Spleen (tissue), 11 donors: ENCODE results near the gene ARHGAP6. TPM values are rescaled to one million over a fixed set of nuclear protein-coding genes. Genes with fewer than 3 reads are reported as not detected.

Experiments
- DNase-seq: peaks from one replicate; pipeline ENCODE4 v3.0.0-alpha.2; 2020
- H3K27ac ChIP-seq, 8 donors: fragments of 200-600 bp; sonication (generic) in 7 of 8; 1 replicate in 4 of 8; 2 replicates in 4 of 8; pipeline versions ENCODE4 v1.5.0 to v1.8.0; 2016 to 2021; ENCODE audit warnings: inconsistent platforms in 4 of 8, mild to moderate bottlenecking in 4 of 8, moderate library complexity in 1 of 8
- H3K27me3 ChIP-seq, 7 donors: fragments of 200-600 bp; sonication (generic) in 6 of 7; replicated peaks in 1 of 7; 1 replicate in 4 of 7; 2 replicates in 3 of 7; pipeline versions ENCODE4 v1.5.0 to v1.8.0; 2016 to 2021; ENCODE audit warnings: inconsistent platforms in 3 of 7, mild to moderate bottlenecking in 1 of 7
- H3K36me3 ChIP-seq, 6 donors: fragments of 200-600 bp; sonication (generic) in 5 of 6; 1 replicate in 4 of 6; 2 replicates in 2 of 6; pipeline versions ENCODE4 v1.5.0 to v1.8.0; 2016 to 2021; ENCODE audit warnings: inconsistent platforms in 2 of 6
- H3K4me1 ChIP-seq, 6 donors: fragments of 200-600 bp; sonication (generic) in 5 of 6; 1 replicate in 3 of 6; 2 replicates in 3 of 6; pipeline versions ENCODE4 v1.5.0 to v1.8.0; 2016 to 2021; ENCODE audit warnings: inconsistent platforms in 3 of 6
- H3K4me3 ChIP-seq, 8 donors: fragments of 200-600 bp; sonication (generic) in 7 of 8; 1 replicate in 4 of 8; 2 replicates in 4 of 8; pipeline versions ENCODE4 v1.5.0 to v1.8.0; 2016 to 2021; ENCODE audit warnings: inconsistent platforms in 4 of 8, mild to moderate bottlenecking in 4 of 8, moderate library complexity in 2 of 8
- H3K9me3 ChIP-seq, 8 donors: fragments of 200-600 bp; sonication (generic) in 7 of 8; 1 replicate in 4 of 8; 2 replicates in 4 of 8; pipeline versions ENCODE4 v1.5.0 to v1.8.0; 2016 to 2021; ENCODE audit warnings: inconsistent platforms in 4 of 8
- CTCF ChIP-seq, 11 experiments: fragments of 200-600 bp in 7 of 11; fragments of 450-650 bp in 4 of 11; sonication (generic) in 4 of 11; IDR thresholded peaks in 8 of 11; conservative IDR thresholded peaks in 3 of 11; 1 replicate in 7 of 11; 2 replicates in 4 of 11; pipeline versions ENCODE4 v1.4.0 to v1.8.0; 2016 to 2021; ENCODE audit warnings: antibody characterized with exemption in 11 of 11, inconsistent platforms in 4 of 11, mild to moderate bottlenecking in 1 of 11
- POLR2A ChIP-seq, 3 donors: fragments of 450-650 bp; IDR thresholded peaks; one replicate each; pipeline ENCODE4 v1.5.1; 2017; ENCODE audit warnings: antibody characterized with exemption in 3 of 3, mild to moderate bottlenecking in 1 of 3
- POLR2AphosphoS5 ChIP-seq, 3 donors: sonication (generic); formaldehyde crosslinking; IDR thresholded peaks; one replicate each; pipeline ENCODE4 v1.5.1; 2017; ENCODE audit warnings: antibody characterized with exemption in 3 of 3
- WGBS, 5 donors: extraction: QIAGEN DNeasy Blood & Tissue Kit in 3 of 5; methylation state at CpG; one replicate each; pipeline versions ENCODE4 v1.1.5 to v1.1.7; 2013 to 2018; 5-methylcytosine and 5-hydroxymethylcytosine counted together
- intact Hi-C: fragments of 100-400 bp; cut with DNase I; formaldehyde crosslinking; loops from one replicate; pipeline ENCODE4 v1.15.0; 2023; ENCODE audit warnings: low total_unique reads
- polyA plus RNA-seq, 3 donors: library from polyadenylated mRNA; stranded (reverse); fragments of 200-250 nt; gene quantifications; one replicate each; pipeline ENCODE4 v1.2.1, GENCODE V29; 2013
- total RNA-seq, 7 donors: library from RNA; depleted of rRNA in 3 of 7; stranded (reverse); fragments of >200 nt in 3 of 7; fragmentation: NEBNext Ultra II Directional in 4 of 7; extraction: Animal tissue kit (Norgen Biotek cat#: 25700) in 4 of 7; gene quantifications; one replicate each; pipeline versions ENCODE4 v1.1.0 to v1.2.1, GENCODE V29; 2016 to 2021
- donor health status: healthy with polysubstance abuse.
- donor health status: DM: no; HTN: no; CAD: no; lungs with moderate emphysema.
- donor health status: DM: no; HTN: no; CAD: no.
- donor health status: Bipolar disorder and iron deficiency.
- donor health status: healthy.
- donor health status: DM: no; HTN: no; CAD: no.
- donor health status: DM: yes; HTN: yes; CAD: no.

The ARHGAP6 gene
- total and polyA plus RNA-seq, 10 donors: 2.0 to 20.8 (median 12.7) TPM

GRCh38 chrX:11187001-11187400, 478.7 kb downstream of the ARHGAP6 start:
- H3K9me3 ChIP-seq: no peaks in the 10 kb centered on the region
- TF ChIP-seq POLR2AphosphoS5 (IDR thresholded peaks at IDR 0.05): no peak
- TF ChIP-seq POLR2A (IDR thresholded peaks at IDR 0.05): no peak
- no peak for TF ChIP-seq CTCF (IDR thresholded peaks at IDR 0.05 in 8 of 11, conservative IDR thresholded peaks at IDR 0.05 in 3 of 11)
- H3K4me3 ChIP-seq: no peak overlapping the region
- H3K36me3 ChIP-seq: peaks cover 0 to 4% (median 0%) of the 10 kb centered on the region in 6 donors
- 73 to 97% (median 84%) methylated on average over 3 of the region's 3 CpGs for WGBS, 5 donors
- no peak overlapping the region for H3K27ac ChIP-seq
- intact Hi-C loops: no loop called here
- H3K4me1 ChIP-seq: no peaks in the 10 kb centered on the region
- H3K27me3 ChIP-seq: no peaks in the 10 kb centered on the region
- no peak for DNase-seq

DNA sequence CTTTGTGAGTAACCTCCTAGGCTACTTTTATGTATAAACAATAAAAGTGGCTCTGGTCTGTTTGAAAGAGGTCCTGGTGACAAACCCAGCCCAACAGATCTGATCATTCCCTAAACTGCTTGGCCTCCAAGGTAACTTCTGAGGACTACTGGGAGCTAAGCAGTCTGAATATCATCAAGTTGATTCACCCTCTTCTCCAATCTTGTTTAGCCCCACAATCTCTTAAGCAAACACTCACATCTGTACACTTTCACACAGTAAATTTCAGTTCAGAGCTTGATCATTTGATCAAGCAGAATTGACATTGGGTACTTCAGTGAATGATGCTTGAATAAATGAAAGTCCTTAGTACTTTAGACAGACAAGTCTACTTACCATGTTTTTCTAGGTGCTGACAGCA, 479.9 kb downstream of the ARHGAP6 start:
- no peak for DNase-seq
- no peak for TF ChIP-seq POLR2AphosphoS5 (IDR thresholded peaks at IDR 0.05)
- no peak for TF ChIP-seq POLR2A (IDR thresholded peaks at IDR 0.05)
- TF ChIP-seq CTCF (IDR thresholded peaks at IDR 0.05 in 8 of 11, conservative IDR thresholded peaks at IDR 0.05 in 3 of 11): no peak
- H3K4me3 ChIP-seq: no peak overlapping the region
- H3K4me1 ChIP-seq: no peaks in the 10 kb centered on the region
- H3K36me3 ChIP-seq: peaks cover 0 to 4% (median 0%) of the 10 kb centered on the region in 6 donors
- H3K27me3 ChIP-seq: no peaks in the 10 kb centered on the region
- no peak overlapping the region for H3K27ac ChIP-seq
- intact Hi-C loops: no loop called here
- H3K9me3 ChIP-seq: no peaks in the 10 kb centered on the region

- no peaks in the 10 kb centered on the region for H3K9me3 ChIP-seq
- H3K36me3 ChIP-seq: peaks cover 0 to 13% (median 0%) of the 10 kb centered on the region in 6 donors
- no peak for DNase-seq
- 72 to 97% (median 80%) methylated on average over 5 of the region's 5 CpGs for WGBS, 5 donors
- intact Hi-C loops: no loop called here
- H3K4me3 ChIP-seq: no peak overlapping the region
- H3K4me1 ChIP-seq: no peaks in the 10 kb centered on the region
- peaks cover 0 to 2% (median 0%) of the 10 kb centered on the region in 7 donors for H3K27me3 ChIP-seq
- no peak for TF ChIP-seq CTCF (IDR thresholded peaks at IDR 0.05 in 8 of 11, conservative IDR thresholded peaks at IDR 0.05 in 3 of 11)
- no peak for TF ChIP-seq POLR2A (IDR thresholded peaks at IDR 0.05)
- TF ChIP-seq POLR2AphosphoS5 (IDR thresholded peaks at IDR 0.05): no peak
- H3K27ac ChIP-seq: no peak overlapping the region
Observed at GRCh38 chrX:11180571-11180970, 485.1 kb downstream of the ARHGAP6 start.

- H3K27ac ChIP-seq: no peak overlapping the region
- no peaks in the 10 kb centered on the region for H3K36me3 ChIP-seq
- TF ChIP-seq POLR2AphosphoS5 (IDR thresholded peaks at IDR 0.05): no peak
- no peak for TF ChIP-seq POLR2A (IDR thresholded peaks at IDR 0.05)
- TF ChIP-seq CTCF (IDR thresholded peaks at IDR 0.05 in 8 of 11, conservative IDR thresholded peaks at IDR 0.05 in 3 of 11): no peak
- 80 to 96% (median 90%) methylated on average over 4 of the region's 4 CpGs for WGBS, 5 donors
- no peak for DNase-seq
- H3K27me3 ChIP-seq: peaks cover 0 to 9% (median 0%) of the 10 kb centered on the region in 7 donors
- H3K9me3 ChIP-seq: no peaks in the 10 kb centered on the region
- H3K4me3 ChIP-seq: no peak overlapping the region
- intact Hi-C loops: no loop called here
- no peaks in the 10 kb centered on the region for H3K4me1 ChIP-seq
Observed at GRCh38 chrX:11172415-11172814, 493.3 kb downstream of the ARHGAP6 start.
